CD4-positive, CD25-positive, alpha-beta regulatory T cell (primary cell): Measurements from ENCODE around the gene SULF2. TPM values are rescaled to one million over a fixed set of nuclear protein-coding genes. Genes with fewer than 3 reads are reported as not detected.

Source experiments
- ATAC-seq, 2 donors: fragments of 150-1000 bp; cut with Tn5 transposase; one replicate each; pipeline ENCODE4 v1.10.0; 2021; ENCODE audit warnings: low read depth in 2 of 2, moderate number of reproducible peaks in 2 of 2, moderate library complexity in 1 of 2
- DNase-seq, 3 donors: peaks; one replicate each; pipeline versions ENCODE4 v3.0.0 to v3.0.0-alpha.2; 2012 to 2022; ENCODE audit warnings: mixed read lengths in 1 of 3
- H3K27ac ChIP-seq: one replicate; pipeline ENCODE4 v1.7.0; 2013; ENCODE audit warnings: mild to moderate bottlenecking, low read length; ENCODE audit not compliant: insufficient read depth, poor library complexity, severe bottlenecking
- H3K27me3 ChIP-seq: one replicate; pipeline ENCODE4 v1.7.0; 2013; ENCODE audit warnings: low read length; ENCODE audit not compliant: control insufficient read depth, insufficient read depth
- H3K36me3 ChIP-seq: one replicate; pipeline ENCODE4 v1.7.0; 2013; ENCODE audit warnings: mild to moderate bottlenecking, low read length, moderate library complexity; ENCODE audit not compliant: control insufficient read depth, insufficient read depth
- H3K4me1 ChIP-seq: 2 replicates; pipeline ENCODE4 v1.7.0; 2013; ENCODE audit warnings: mild to moderate bottlenecking, low read length; ENCODE audit not compliant: insufficient read depth, control insufficient read depth, poor library complexity, severe bottlenecking
- H3K4me3 ChIP-seq: one replicate; pipeline ENCODE4 v1.7.0; 2013; ENCODE audit warnings: low read depth, mild to moderate bottlenecking, low read length, moderate library complexity
- H3K9me3 ChIP-seq, 2 experiments: 1 replicate in 1 of 2; 2 replicates in 1 of 2; pipeline ENCODE4 v1.7.0; 2013; ENCODE audit warnings: low read length in 2 of 2, mild to moderate bottlenecking in 1 of 2, moderate library complexity in 1 of 2; ENCODE audit not compliant: control insufficient read depth in 2 of 2
- H3K27ac Mint-ChIP-seq, 3 donors: one replicate each; pipeline ENCODE4 v1.8.0; 2020 to 2022; ENCODE audit warnings: mild to moderate bottlenecking in 3 of 3, mixed read lengths in 3 of 3, moderate library complexity in 2 of 3
- H3K27me3 Mint-ChIP-seq: one replicate; pipeline ENCODE4 v1.8.0; 2022; ENCODE audit warnings: mild to moderate bottlenecking, mixed read lengths
- H3K36me3 Mint-ChIP-seq: one replicate; pipeline ENCODE4 v1.8.0; 2020; ENCODE audit warnings: mixed read lengths
- H3K4me1 Mint-ChIP-seq, 4 donors: one replicate each; pipeline ENCODE4 v1.8.0; 2020 to 2022; ENCODE audit warnings: mixed read lengths in 4 of 4, mild to moderate bottlenecking in 1 of 4
- H3K4me3 Mint-ChIP-seq, 4 donors: one replicate each; pipeline ENCODE4 v1.8.0; 2020 to 2022; ENCODE audit warnings: mild to moderate bottlenecking in 4 of 4, mixed read lengths in 4 of 4, moderate library complexity in 3 of 4
- H3K9me3 Mint-ChIP-seq, 7 donors: one replicate each; pipeline ENCODE4 v1.8.0; 2020 to 2022; ENCODE audit warnings: mixed read lengths in 7 of 7, mild to moderate bottlenecking in 3 of 7, moderate library complexity in 2 of 7
- polyA plus RNA-seq, 4 donors: library from polyadenylated mRNA; unstranded; fragments of 300-500 nt; fragmentation: Illumina TruSeq; gene quantifications; one replicate each; pipeline ENCODE4 v1.2.3, GENCODE V29; 2021
- total RNA-seq: library from RNA; stranded (reverse); gene quantifications from one replicate; pipeline ENCODE4 v1.2.3, GENCODE V29; 2022

SULF2 gene
- total and polyA plus RNA-seq, 5 donors from 2014 or later = 0.33 to 1.2 (median 0.74) TPM; not detected in 1

GRCh38 chr20:47678536-47678935 lies 106.7 kb downstream of the SULF2 start:
- no peaks in the 10 kb centered on the region for H3K9me3 ChIP-seq
- no peak overlapping the region for H3K27ac ChIP-seq
- H3K4me3 ChIP-seq = no peak overlapping the region
- no peak for ATAC-seq
- peaks cover 0 to 4% (median 2%) of the 10 kb centered on the region in 4 donors for H3K4me1 Mint-ChIP-seq
- no peak overlapping the region for H3K27ac Mint-ChIP-seq
- no peaks in the 10 kb centered on the region for H3K9me3 Mint-ChIP-seq
- peaks cover 9% of the 10 kb centered on the region for H3K27me3 Mint-ChIP-seq
- H3K36me3 Mint-ChIP-seq = no peaks in the 10 kb centered on the region
- H3K27me3 ChIP-seq = no peaks in the 10 kb centered on the region
- no peak for DNase-seq
- H3K4me3 Mint-ChIP-seq = no peak overlapping the region
- H3K36me3 ChIP-seq = no peaks in the 10 kb centered on the region
- H3K4me1 ChIP-seq = no peaks in the 10 kb centered on the region

GRCh38 chr20:47677635-47678453 lies 107.4 kb downstream of the SULF2 start:
- Histone ChIP-seq H3K27ac (no peak overlapping the region), H3K36me3 (no peaks in the 10 kb centered on the region), H3K27me3 (no peaks in the 10 kb centered on the region), H3K4me1 (no peaks in the 10 kb centered on the region), H3K4me3 (no peak overlapping the region), H3K9me3 (no peaks in the 10 kb centered on the region)
- peak; percentile 12 to 56 (median 55) for DNase-seq
- Mint-ChIP-seq H3K27me3 (peaks cover 9% of the 10 kb centered on the region), H3K4me3 (no peak overlapping the region), H3K27ac (no peak overlapping the region), H3K4me1 (peaks cover 0 to 4% (median 2%) of the 10 kb centered on the region in 4 donors), H3K36me3 (no peaks in the 10 kb centered on the region), H3K9me3 (no peaks in the 10 kb centered on the region)
- ATAC-seq = peak; percentile 52 to 53

DNA sequence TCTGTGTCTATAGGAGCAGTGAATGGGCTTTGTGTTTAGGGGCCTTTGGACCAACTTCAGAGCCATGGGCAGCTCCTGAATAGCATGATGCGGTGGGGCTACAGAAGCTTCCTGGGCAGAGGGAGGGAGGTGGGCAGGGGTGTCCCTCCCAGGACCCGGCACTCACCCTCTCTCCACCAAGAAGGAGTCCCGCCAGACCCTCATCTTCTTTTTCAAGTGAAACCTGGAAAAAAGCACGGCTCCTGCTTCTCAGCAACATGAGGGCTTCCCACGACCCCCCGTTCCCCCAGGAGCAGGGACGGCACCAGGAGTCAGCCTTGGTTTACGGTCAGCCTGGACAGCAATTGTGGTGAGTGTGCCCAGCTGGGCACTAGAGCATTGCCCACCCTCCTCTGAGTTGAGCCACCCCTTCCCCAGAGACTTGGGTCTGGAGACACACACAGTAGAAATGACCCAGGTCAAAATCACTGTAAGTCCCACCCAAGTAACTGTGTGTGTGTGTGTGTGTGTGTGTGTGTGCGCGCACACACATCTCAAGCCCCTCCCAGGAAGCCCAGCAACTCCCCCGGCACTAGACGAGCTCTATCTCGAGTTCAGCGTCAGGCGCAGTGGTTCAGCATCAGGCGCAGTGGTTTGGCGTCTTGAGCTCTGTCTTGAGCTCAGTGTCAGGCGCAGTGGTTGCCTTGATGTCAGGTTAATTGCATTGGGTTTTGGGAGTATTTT lies 108.2 kb downstream of the SULF2 start:
- DNase-seq (peak in 1 of 3 donors; percentile 16), ATAC-seq (no peak)
- no peaks in the 10 kb centered on the region for H3K27me3 ChIP-seq
- Mint-ChIP-seq H3K27ac (no peak overlapping the region), H3K4me3 (no peak overlapping the region), H3K27me3 (peaks cover 9% of the 10 kb centered on the region), H3K36me3 (no peaks in the 10 kb centered on the region), H3K4me1 (peaks cover 0 to 4% (median 2%) of the 10 kb centered on the region in 4 donors), H3K9me3 (no peaks in the 10 kb centered on the region)
- H3K36me3 ChIP-seq = no peaks in the 10 kb centered on the region
- no peak overlapping the region for H3K4me3 ChIP-seq
- no peak overlapping the region for H3K27ac ChIP-seq
- no peaks in the 10 kb centered on the region for H3K9me3 ChIP-seq
- H3K4me1 ChIP-seq = no peaks in the 10 kb centered on the region

DNA sequence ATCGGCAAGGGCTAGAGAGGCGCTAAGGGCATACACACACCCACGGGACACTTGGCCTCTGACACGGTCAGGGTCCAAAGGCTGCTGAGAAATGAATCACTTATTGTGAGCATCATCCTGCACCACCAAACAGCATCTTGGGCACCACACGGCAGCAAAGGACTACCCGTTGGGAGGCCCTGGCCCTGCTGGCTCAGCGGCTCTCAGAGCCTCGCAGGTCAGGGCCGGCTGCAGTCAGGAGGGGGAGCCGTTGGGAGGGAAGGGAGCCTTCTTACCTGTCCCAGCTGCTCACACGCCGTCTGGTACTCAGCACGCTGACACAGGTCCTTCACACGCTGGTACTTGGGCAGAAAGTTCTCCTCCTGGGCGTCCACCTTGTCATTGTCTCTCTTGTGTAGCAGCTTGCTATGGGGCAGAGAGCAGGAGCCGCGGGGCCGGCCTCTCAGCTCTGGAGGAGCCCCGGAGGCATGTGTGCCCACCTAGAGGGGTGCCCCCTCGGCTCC lies 109.0 kb downstream of the SULF2 start:
- Histone ChIP-seq H3K4me3 (no peak overlapping the region), H3K36me3 (no peaks in the 10 kb centered on the region), H3K9me3 (no peaks in the 10 kb centered on the region), H3K27ac (no peak overlapping the region), H3K4me1 (no peaks in the 10 kb centered on the region), H3K27me3 (no peaks in the 10 kb centered on the region)
- Mint-ChIP-seq H3K9me3 (no peaks in the 10 kb centered on the region), H3K36me3 (no peaks in the 10 kb centered on the region), H3K4me1 (peaks cover 0 to 4% (median 2%) of the 10 kb centered on the region in 4 donors), H3K27me3 (peaks cover 9% of the 10 kb centered on the region), H3K27ac (peak overlapping the region in 1 of 3 donors; percentile 56), H3K4me3 (no peak overlapping the region)
- ATAC-seq = no peak
- DNase-seq = no peak

GRCh38 chr20:47675190-47676142 lies 109.8 kb downstream of the SULF2 start:
- H3K4me3 ChIP-seq = no peak overlapping the region
- H3K4me3 Mint-ChIP-seq = no peak overlapping the region
- no peaks in the 10 kb centered on the region for H3K27me3 ChIP-seq
- H3K27ac ChIP-seq = no peak overlapping the region
- H3K9me3 Mint-ChIP-seq = no peaks in the 10 kb centered on the region
- no peaks in the 10 kb centered on the region for H3K36me3 ChIP-seq
- DNase-seq (no peak), ATAC-seq (no peak)
- no peaks in the 10 kb centered on the region for H3K9me3 ChIP-seq
- H3K27ac Mint-ChIP-seq = no peak overlapping the region
- peaks cover 9% of the 10 kb centered on the region for H3K27me3 Mint-ChIP-seq
- H3K4me1 ChIP-seq = no peaks in the 10 kb centered on the region
- H3K4me1 Mint-ChIP-seq = peaks cover 0 to 4% (median 2%) of the 10 kb centered on the region in 4 donors
- no peaks in the 10 kb centered on the region for H3K36me3 Mint-ChIP-seq

GRCh38 chr20:47674686-47675085 lies 110.6 kb downstream of the SULF2 start:
- Mint-ChIP-seq H3K4me1 (peaks cover 0 to 4% (median 2%) of the 10 kb centered on the region in 4 donors), H3K27ac (no peak overlapping the region), H3K4me3 (no peak overlapping the region), H3K9me3 (no peaks in the 10 kb centered on the region), H3K36me3 (no peaks in the 10 kb centered on the region), H3K27me3 (peaks cover 5% of the 10 kb centered on the region)
- Histone ChIP-seq H3K27me3 (no peaks in the 10 kb centered on the region), H3K4me3 (no peak overlapping the region), H3K9me3 (no peaks in the 10 kb centered on the region), H3K36me3 (no peaks in the 10 kb centered on the region), H3K27ac (no peak overlapping the region), H3K4me1 (no peaks in the 10 kb centered on the region)
- DNase-seq = no peak
- no peak for ATAC-seq

DNA sequence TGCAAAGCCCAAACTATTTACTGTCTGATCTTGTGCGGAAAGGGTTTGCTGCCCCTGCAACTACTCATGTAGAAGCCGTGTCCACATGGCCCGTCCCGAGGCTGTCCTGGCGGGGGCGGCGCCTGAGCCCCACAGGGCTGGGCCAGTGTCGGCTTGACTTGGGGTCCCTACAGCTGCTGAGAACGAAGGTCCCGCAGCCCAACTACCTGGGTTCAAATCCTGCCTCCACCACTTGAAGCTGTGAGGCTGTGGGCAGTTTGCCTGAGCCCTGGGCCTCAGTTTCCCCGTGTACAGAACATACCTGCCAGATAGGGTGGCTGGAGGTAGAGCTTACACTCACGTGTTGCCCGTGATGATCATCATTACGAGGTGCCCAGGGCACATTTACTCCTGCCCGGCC lies 111.1 kb downstream of the SULF2 start:
- H3K4me1 ChIP-seq = no peaks in the 10 kb centered on the region
- Mint-ChIP-seq H3K27me3 (peaks cover 5% of the 10 kb centered on the region), H3K4me1 (peaks cover 0 to 3% (median under 1%) of the 10 kb centered on the region in 4 donors), H3K27ac (no peak overlapping the region), H3K4me3 (peak overlapping the region in 1 of 4 donors; percentile 38), H3K36me3 (no peaks in the 10 kb centered on the region), H3K9me3 (no peaks in the 10 kb centered on the region)
- ATAC-seq = no peak
- no peak overlapping the region for H3K27ac ChIP-seq
- H3K27me3 ChIP-seq = no peaks in the 10 kb centered on the region
- no peaks in the 10 kb centered on the region for H3K9me3 ChIP-seq
- H3K36me3 ChIP-seq = no peaks in the 10 kb centered on the region
- H3K4me3 ChIP-seq = no peak overlapping the region
- DNase-seq = no peak
